ENCODE measurements around the gene TMC4.

The TMC4 gene

DNA sequence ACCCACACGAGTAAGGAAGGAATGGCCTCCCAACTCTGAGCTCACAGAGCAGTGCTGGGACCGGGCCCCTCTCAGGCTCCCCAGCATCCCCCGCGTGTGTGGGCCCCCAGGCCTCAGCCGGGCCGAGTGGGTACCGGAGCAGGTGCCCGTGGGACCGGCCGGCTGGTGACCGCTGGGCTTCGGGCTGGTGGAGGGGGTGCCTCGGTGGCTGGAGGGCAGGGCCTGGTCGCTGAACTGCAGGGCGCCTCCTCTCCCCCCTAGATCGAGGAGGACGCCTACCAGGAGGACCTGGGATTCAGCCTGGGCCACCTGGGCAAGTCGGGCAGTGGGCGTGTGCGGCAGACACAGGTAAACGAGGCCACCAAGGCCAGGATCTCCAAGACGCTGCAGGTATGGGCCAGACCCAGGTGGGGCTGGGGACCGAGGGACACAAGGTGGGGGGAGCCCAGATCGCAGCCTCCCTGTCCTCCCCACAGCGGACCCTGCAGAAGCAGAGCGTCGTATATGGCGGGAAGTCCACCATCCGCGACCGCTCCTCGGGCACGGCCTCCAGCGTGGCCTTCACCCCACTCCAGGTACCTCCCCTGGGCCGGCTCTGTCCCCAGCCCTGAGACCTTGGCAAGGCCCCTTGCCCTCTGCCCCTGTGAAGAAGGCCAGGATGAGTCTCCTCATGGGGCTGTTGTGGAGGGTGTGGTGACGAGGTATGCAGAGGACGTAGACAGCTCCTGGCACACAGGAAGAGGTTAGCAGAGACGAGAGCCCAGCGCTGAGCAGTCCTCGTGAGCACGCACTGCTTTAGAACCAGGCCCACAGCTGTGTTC is 44.0 kb downstream of the TMC4 start:
- no peak for DNase-seq

DNA sequence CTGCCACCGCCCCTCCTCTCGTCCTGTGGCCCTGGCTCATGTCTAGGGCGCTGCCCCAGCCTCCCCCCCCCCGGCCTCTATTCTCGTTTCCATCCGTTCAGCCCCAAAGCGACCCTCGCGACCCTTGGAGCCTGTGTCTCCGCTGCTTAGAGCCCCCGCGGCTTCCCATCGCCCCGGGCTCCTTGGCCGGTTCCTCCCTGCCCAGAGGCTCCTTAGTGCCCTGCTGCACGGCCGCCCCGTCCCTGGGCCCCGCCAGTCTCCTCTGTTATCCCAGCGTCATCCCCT is 44.6 kb downstream of the TMC4 start:
- DNase-seq, result no peak

DNA sequence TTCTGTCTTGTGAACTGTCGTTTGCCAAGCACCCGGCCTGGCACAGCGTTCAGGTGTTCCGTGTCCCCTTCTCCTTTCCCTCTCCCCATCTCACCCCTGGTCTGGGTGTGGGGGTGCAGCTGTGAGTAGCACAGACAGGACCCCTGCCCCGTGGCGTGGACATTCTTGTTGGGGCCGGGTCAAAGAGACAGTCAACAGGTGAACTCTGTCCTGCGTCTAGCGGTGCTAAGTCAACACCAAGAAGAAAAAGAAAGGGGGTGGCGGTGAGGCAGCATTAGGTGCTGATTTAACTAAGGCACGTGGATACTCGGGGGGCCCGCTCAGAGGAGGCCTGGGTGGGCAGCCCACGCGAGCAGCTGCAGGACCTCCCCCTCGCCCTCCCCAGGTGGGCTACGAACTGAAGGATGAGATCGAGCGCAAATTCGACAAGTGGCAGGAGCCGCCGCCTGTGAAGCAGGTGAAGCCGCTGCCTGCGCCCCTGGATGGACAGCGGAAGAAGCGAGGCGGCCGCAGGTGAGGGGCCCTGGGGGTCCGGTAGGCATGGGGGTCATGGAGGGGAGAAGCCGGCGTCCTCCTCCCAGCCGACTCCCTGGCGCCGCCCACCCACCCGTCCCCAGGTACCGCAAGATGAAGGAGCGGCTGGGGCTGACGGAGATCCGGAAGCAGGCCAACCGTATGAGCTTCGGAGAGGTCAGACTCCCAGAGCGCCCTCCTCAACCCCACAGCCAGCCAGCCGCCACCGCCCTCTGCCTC is 45.1 kb downstream of the TMC4 start:
- DNase-seq, result no peak

DNA sequence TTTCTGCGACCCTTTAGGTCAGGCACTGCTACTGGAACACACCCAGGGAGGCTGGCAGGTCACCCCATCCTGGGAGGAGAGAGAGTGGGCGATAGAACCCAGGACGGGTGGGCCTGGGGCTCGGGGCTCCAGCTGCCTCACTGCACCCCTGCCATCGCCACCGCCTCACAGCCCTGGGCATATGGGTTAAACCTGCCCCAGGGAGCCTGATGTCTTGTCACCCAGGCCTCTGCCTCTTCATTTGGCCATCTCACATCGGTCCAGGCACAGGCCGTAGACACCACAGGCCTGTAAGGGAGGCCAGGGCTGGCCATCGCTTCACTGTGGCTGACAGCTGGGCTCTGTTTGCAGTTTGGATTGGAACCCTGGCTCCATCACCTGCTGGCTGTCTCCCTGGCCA is 47.2 kb downstream of the TMC4 start:
- no peak for DNase-seq

DNA sequence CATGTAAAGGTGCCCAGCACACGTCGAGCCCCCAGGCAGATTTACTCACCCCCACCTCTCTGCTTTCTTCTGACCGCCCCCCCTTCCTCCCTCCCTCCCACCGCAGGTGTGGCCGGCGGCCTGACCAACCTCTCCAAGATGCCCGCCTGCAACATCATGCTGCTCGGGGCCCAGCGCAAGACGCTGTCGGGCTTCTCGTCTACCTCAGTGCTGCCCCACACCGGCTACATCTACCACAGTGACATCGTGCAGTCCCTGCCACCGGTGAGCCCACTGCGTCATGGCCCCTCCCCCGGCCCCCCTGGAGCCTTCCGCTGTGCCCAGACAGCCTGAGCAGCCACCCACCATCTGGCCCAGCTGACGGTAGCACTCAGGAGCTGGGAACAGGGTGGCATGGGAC is 48.6 kb downstream of the TMC4 start:
- DNase-seq, result no peak

DNA sequence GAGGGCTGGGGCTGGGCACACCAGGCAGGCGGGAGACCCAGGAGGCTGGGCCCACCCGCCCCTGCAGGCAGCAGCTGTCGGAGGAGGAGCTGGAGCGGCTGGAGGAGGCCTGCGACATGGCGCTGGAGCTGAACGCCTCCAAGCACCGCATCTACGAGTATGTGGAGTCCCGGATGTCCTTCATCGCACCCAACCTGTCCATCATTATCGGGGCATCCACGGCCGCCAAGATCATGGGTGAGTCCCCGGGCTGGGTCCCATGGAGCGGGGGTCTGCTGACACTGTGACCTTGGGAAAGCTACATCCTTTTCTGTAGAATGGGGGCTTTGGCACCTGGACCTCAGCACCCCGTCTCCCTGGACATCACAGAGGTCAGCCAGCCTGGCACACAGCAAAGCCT is 49.3 kb downstream of the TMC4 start:
- DNase-seq, result no peak

DNA sequence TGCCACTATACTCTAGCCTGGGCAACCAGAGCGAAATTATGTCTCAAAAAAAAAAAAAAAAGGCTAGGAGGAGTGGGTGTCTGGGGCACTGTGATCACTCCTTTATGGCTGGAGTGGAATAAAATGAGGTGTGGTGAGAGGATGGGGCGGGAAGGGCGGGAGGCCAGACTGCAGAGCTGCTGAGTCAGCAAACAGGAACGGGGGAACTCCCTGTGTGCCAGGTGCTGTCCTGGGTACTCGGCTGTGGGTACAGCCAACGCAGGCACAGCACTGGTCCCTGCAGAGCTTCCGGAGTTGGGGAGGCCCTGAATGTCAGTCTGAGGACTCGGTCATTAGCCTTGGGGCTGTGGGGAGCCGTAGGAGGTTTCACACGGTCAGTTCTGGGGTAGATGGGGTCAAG is 51.7 kb downstream of the TMC4 start:
- DNase-seq, result no peak

DNA sequence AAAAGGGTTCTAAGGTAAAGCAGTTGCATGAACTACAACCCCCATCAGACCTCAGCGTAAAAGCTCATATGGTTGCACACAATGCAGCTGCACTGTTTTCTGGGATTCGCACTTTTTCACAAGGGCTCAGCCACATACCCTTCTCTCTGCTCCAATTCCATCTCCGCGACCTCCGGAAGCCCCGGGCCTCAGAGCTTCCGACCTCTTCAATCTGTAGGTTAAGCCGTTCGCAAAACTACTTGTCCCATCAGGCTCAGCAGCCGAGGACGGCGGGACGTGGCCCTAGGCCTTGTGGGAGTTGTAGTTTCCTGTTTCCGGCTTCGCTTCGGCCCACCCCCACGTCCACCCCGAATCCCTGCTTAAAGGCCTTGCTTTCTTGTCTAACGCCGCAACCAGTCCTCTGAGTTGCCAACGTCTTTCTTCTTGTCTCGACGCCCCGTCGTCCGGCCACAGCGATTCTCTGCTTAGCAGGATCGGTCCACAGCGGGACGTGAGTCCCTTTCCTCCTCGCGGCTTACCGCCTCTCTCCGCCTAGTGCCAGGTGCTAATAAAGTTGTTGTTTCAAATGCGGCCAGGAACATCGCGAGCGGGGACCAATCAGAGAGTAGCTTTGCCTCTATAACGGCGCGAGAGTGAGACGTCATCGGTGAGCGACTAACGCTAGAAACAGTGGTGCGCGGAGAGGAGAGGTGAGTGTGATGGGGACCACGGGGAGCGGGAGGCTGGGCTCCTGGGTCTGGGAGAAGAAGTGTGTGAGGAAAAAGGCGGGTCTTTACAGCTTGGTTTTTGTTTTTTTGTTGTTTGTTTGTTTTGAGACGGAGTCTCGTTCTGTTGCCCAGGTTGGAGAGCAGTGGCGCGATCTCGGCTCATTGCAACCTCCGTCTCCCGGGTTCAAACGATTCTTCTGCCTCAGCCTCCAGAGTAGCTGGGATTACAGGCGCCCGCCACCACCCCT is 57.6 kb downstream of the TMC4 start, which contains the start of the genes PRPF31 and TFPT:
TSS of gene PRPF31 (plus strand) at position 646 of the 955 bp plus-strand sequence. CDS start 2,525 bp downstream, outside the sequence.
TSS of gene TFPT (minus strand) at position 549 of the 955 bp plus-strand sequence. CDS start at position 161, 388 bp downstream.
- peak; percentile 98 for DNase-seq

DNA sequence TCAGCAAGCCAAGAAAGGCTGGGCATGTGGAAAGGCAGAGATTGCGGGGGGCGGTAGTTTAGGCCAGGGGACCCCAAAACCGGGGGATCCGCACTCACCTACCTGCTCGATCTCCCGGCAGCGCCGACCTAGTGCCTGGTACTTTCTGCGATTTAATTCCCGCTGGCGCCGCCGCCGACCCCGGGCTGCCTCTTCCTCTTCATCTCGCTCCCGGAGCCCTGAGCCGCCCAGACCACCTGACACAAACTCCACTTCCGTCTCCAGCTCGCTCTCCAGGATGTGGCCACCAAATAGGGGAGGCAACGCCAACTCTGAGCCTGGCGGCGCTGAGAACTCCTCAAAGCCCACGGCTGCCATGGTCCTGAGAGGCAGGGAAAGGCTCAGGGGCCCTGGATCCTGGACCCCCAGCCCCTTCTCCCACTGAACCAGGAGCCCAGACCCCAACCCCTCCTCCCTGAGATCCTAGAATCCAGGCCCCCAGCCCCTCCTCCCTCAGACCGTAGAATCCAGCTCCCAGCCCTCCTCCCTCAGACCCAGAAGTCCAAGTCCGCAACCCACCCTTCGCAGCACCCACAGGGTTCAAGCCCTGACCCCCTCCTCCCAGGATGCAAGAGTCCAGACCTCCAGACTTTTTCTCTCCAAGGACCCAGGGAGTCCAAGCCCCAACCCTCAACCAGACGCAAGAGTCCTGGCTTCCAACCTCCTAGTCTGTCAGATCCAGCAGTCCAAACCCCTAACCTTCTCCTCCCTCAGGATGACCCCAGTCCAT is 58.4 kb downstream of the TMC4 start:
- DNase-seq, result peak; percentile 73
